ENCODE measurements around the gene APP.

APP gene

DNA sequence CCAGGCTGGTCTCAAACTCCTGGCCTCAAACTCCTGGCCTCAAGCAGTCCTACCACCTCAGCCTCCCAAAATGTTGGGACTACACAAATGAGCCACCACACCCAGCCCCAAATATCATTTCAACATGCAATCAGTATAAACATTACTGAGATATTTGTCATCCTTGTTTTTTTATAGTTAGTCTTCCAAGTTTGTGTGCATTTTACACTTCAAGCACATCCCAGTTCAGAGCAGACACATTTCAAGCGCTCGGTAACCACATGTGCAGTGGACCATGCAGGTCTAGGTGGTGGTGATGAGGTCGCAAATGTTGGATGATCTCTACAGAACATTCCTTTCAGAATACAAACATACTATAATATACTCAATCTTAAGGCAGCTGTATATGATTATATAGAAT is 23.8 kb upstream of the APP start (continued):
- TF ChIP-seq, protein P1, sequence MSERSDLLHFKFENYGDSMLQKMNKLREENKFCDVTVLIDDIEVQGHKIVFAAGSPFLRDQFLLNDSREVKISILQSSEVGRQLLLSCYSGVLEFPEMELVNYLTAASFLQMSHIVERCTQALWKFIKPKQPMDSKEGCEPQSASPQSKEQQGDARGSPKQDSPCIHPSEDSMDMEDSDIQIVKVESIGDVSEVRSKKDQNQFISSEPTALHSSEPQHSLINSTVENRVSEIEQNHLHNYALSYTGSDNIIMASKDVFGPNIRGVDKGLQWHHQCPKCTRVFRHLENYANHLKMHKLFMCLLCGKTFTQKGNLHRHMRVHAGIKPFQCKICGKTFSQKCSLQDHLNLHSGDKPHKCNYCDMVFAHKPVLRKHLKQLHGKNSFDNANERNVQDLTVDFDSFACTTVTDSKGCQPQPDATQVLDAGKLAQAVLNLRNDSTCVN (tag by site-specific recombination; optimal IDR thresholded peaks at IDR 0.05) = no peak
- TF ChIP-seq ZNF202 (tag by site-specific recombination; IDR thresholded peaks at IDR 0.05; ENCODE audit: borderline replicate concordance) = no peak
- TF ChIP-seq WT1 (tag by site-specific recombination; IDR thresholded peaks at IDR 0.05) = no peak
- TF ChIP-seq, protein P2, sequence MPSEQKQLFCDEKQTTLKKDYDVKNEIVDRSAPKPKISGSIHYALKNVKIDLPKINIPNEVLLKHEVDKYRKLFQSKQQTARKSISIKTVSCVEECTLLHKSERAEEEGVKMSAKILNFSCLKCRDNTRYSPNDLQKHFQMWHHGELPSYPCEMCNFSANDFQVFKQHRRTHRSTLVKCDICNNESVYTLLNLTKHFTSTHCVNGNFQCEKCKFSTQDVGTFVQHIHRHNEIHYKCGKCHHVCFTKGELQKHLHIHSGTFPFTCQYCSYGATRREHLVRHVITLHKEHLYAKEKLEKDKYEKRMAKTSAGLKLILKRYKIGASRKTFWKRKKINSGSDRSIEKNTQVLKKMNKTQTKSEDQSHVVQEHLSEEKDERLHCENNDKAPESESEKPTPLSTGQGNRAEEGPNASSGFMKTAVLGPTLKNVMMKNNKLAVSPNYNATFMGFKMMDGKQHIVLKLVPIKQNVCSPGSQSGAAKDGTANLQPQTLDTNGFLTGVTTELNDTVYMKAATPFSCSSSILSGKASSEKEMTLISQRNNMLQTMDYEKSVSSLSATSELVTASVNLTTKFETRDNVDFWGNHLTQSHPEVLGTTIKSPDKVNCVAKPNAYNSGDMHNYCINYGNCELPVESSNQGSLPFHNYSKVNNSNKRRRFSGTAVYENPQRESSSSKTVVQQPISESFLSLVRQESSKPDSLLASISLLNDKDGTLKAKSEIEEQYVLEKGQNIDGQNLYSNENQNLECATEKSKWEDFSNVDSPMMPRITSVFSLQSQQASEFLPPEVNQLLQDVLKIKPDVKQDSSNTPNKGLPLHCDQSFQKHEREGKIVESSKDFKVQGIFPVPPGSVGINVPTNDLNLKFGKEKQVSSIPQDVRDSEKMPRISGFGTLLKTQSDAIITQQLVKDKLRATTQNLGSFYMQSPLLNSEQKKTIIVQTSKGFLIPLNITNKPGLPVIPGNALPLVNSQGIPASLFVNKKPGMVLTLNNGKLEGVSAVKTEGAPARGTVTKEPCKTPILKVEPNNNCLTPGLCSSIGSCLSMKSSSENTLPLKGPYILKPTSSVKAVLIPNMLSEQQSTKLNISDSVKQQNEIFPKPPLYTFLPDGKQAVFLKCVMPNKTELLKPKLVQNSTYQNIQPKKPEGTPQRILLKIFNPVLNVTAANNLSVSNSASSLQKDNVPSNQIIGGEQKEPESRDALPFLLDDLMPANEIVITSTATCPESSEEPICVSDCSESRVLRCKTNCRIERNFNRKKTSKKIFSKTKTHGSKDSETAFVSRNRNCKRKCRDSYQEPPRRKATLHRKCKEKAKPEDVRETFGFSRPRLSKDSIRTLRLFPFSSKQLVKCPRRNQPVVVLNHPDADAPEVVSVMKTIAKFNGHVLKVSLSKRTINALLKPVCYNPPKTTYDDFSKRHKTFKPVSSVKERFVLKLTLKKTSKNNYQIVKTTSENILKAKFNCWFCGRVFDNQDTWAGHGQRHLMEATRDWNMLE (tag by site-specific recombination; conservative IDR thresholded peaks at IDR 0.05; ENCODE audit: low read depth) = no peak

DNA sequence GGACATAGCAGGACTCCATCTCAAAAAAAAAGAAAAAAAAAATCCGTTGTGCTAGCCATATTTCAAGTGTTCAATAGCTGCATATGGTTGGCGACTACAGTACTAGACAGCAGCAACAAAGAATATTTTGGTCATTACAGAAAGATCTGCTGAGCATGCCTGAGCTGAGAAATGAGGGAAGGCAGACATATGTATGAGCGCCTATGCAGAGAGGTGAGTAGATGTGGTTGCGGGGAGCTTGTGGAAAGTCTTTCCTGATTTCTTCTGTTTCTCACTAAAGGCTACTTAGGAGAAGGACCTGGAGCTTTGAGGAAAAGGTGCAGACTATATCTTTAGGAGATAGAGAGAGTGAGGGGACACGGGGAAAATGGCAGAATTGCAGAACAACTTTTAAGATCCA is 21.0 kb upstream of the APP start:
- ChIA-PET CTCF (no interaction called here), POLR2A (no interaction called here)
- no peaks in the 10 kb centered on the region for H3K9me3 ChIP-seq (ENCODE audit: control insufficient read depth, insufficient read depth, low read depth, low read length)
- H3K27ac ChIP-seq (ENCODE audit: extremely low read depth, low read depth, low read length) = no peak overlapping the region
- H3K4me3 ChIP-seq (ENCODE audit: low read depth, low read length) = no peak overlapping the region
- H3K36me3 ChIP-seq (ENCODE audit: control insufficient read depth in 2 of 2, insufficient read depth in 1 of 2, low read length in 2 of 2) = no peaks in the 10 kb centered on the region
- H3K4me1 ChIP-seq (ENCODE audit: control insufficient read depth, insufficient read depth, low read length) = no peaks in the 10 kb centered on the region
- TF ChIP-seq ZNF24 (tag by site-specific recombination; IDR thresholded peaks at IDR 0.05) (no peak), ZBTB17 (tag by site-specific recombination; IDR thresholded peaks at IDR 0.05) (peak; percentile 60; the same call in 1 of the 2 replicates), ZNF677 (tag by site-specific recombination; IDR thresholded peaks at IDR 0.05) (peak; percentile 51; the same call in 1 of the 2 replicates), ZNF658 (tag by site-specific recombination; IDR thresholded peaks at IDR 0.05) (no peak)

DNA sequence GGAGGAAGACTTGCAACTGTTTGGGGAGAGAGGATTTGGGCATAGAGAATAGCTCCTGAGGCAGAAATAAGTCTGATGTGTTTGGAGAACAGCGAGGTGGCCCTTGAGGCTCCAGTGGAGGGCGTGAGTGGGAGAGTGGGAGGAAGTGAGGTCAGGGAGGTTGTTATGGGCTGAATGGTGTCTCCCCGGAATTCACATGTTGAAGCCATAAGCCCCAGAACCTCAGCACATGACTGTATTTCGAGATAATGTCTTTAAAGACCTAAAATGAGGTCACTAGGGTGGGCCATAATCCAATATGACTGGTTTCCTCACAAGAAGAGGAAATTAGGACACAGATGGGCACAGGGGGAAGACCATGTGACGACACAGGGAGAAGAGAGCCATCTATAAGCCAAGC is 17.9 kb upstream of the APP start:
- Histone ChIP-seq H3K4me1 (ENCODE audit: control insufficient read depth, insufficient read depth, low read length) (no peaks in the 10 kb centered on the region), H3K9me3 (ENCODE audit: control insufficient read depth, insufficient read depth, low read depth, low read length) (no peaks in the 10 kb centered on the region), H3K36me3 (ENCODE audit: control insufficient read depth in 2 of 2, insufficient read depth in 1 of 2, low read length in 2 of 2) (no peaks in the 10 kb centered on the region), H3K27ac (ENCODE audit: extremely low read depth, low read depth, low read length) (no peak overlapping the region), H3K4me3 (ENCODE audit: low read depth, low read length) (no peak overlapping the region)
- no peak for TF ChIP-seq MZF1 (tag by site-specific recombination; IDR thresholded peaks at IDR 0.05; ENCODE audit: borderline replicate concordance)
- no peak for TF ChIP-seq SALL2 (tag by site-specific recombination; IDR thresholded peaks at IDR 0.05; ENCODE audit: borderline replicate concordance)
- TF ChIP-seq ZBTB8A (tag by site-specific recombination; IDR thresholded peaks at IDR 0.05) = no peak
- TF ChIP-seq, protein P3, sequence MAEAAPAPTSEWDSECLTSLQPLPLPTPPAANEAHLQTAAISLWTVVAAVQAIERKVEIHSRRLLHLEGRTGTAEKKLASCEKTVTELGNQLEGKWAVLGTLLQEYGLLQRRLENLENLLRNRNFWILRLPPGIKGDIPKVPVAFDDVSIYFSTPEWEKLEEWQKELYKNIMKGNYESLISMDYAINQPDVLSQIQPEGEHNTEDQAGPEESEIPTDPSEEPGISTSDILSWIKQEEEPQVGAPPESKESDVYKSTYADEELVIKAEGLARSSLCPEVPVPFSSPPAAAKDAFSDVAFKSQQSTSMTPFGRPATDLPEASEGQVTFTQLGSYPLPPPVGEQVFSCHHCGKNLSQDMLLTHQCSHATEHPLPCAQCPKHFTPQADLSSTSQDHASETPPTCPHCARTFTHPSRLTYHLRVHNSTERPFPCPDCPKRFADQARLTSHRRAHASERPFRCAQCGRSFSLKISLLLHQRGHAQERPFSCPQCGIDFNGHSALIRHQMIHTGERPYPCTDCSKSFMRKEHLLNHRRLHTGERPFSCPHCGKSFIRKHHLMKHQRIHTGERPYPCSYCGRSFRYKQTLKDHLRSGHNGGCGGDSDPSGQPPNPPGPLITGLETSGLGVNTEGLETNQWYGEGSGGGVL (tag by site-specific recombination; IDR thresholded peaks at IDR 0.05) = no peak
- no peak for TF ChIP-seq ZNF350 (tag by site-specific recombination; IDR thresholded peaks at IDR 0.05)
- no peak for TF ChIP-seq ZNF324 (tag by site-specific recombination; IDR thresholded peaks at IDR 0.05)
- ChIA-PET CTCF (interaction anchor here (1.5 kb wide), 1 partner anchor 17 kb away, joined by 4 read pairs; the partner anchor contains the start of gene APP), POLR2A (no interaction called here)

Data from HEK293 (cell line).